Endothelial cell of umbilical vein (primary cell): Measurements from ENCODE around the gene DDX56. TPM values are rescaled to one million over a fixed set of nuclear protein-coding genes. Genes with fewer than 3 reads are reported as not detected.

Experiments used
- BruUV-seq: library from RNA; stranded (reverse); fragments of 400-500 nt; replicated peaks from 2 replicates; lab custom pipeline; 2021; lab: Mats Ljungman, UMichigan
- CTCF ChIA-PET: fragments of 300-600, 350-600 bp; sonication (Branson Sonifier 250); formaldehyde crosslinking; loops from one replicate; lab custom pipeline; 2021; ENCODE audit warnings: antibody characterized with exemption, inconsistent platforms; lab: Charles Lee
- POLR2A ChIA-PET: fragments of 300-600, 350-600 bp; sonication (Branson Sonifier 250); formaldehyde crosslinking; loops from one replicate; lab custom pipeline; 2021; ENCODE audit warnings: antibody characterized with exemption, inconsistent platforms; lab: Charles Lee
- DNase-seq: peaks from one replicate; pipeline ENCODE4 v3.0.0-alpha.2; 2011; ENCODE audit warnings: low read depth, low spot score
- FAIRE-seq: peaks from 2 replicates; lab custom pipeline; 2011; peaks lifted over from hg19 to GRCh38; lab: Jason Lieb, UNC
- H2AFZ ChIP-seq: 2 replicates; pipeline ENCODE4 v1.6.0; 2012; ENCODE audit warnings: low read depth, low read length, control low read depth, inconsistent platforms
- H3K27ac ChIP-seq: 2 replicates; pipeline ENCODE4 v1.5.1; 2011; ENCODE audit warnings: low read depth, mild to moderate bottlenecking, control low read depth, low read length, moderate library complexity; ENCODE audit not compliant: insufficient read depth
- H3K27me3 ChIP-seq, 2 experiments: 2 replicates each; pipeline versions ENCODE4 v1.6.0 to v1.6.1; 2011; ENCODE audit warnings: low read length in 2 of 2, mixed read lengths in 1 of 2; ENCODE audit not compliant: control insufficient read depth in 2 of 2, insufficient read depth in 2 of 2
- H3K36me3 ChIP-seq, 2 experiments: 2 replicates in 1 of 2; 3 replicates in 1 of 2; pipeline ENCODE4 v1.5.1; 2011; ENCODE audit warnings: low read length in 2 of 2, mild to moderate bottlenecking in 1 of 2, moderate library complexity in 1 of 2; ENCODE audit not compliant: control insufficient read depth in 2 of 2, insufficient read depth in 2 of 2; ENCODE audit errors: extremely low read depth in 1 of 2
- H3K4me1 ChIP-seq: 3 replicates; pipeline ENCODE4 v1.5.1; 2011; ENCODE audit warnings: mild to moderate bottlenecking, low read length; ENCODE audit not compliant: control insufficient read depth, insufficient read depth; ENCODE audit errors: extremely low read depth
- H3K4me2 ChIP-seq: 2 replicates; pipeline ENCODE4 v1.6.1; 2011; ENCODE audit warnings: low read length, control low read depth, mixed read lengths; ENCODE audit not compliant: insufficient read depth
- H3K4me3 ChIP-seq, 3 experiments: fragments of 200-600 bp in 1 of 3; sonication (generic), shearing (Covaris generic) in 1 of 3; replicated peaks in 1 of 3; 2 replicates each; pipeline ENCODE4 v1.5.1; 2011 to 2016; ENCODE audit warnings: control low read depth in 3 of 3, low read length in 3 of 3, mild to moderate bottlenecking in 2 of 3, inconsistent platforms in 1 of 3, low read depth in 1 of 3, moderate library complexity in 1 of 3; ENCODE audit not compliant: insufficient read depth in 1 of 3
- H3K79me2 ChIP-seq: 2 replicates; pipeline ENCODE4 v1.6.0; 2012; ENCODE audit warnings: low read length, inconsistent platforms; ENCODE audit not compliant: control insufficient read depth, insufficient read depth
- H3K9ac ChIP-seq: replicated peaks from 2 replicates; pipeline ENCODE3; 2011; ENCODE audit warnings: low read length, control low read depth; ENCODE audit not compliant: insufficient read depth; ENCODE audit errors: extremely low read depth
- H3K9me1 ChIP-seq: replicated peaks from 3 replicates; pipeline ENCODE4 v1.6.0; 2011; ENCODE audit warnings: mild to moderate bottlenecking, low read length; ENCODE audit not compliant: control insufficient read depth, insufficient read depth; ENCODE audit errors: extremely low read depth
- H3K9me3 ChIP-seq: replicated peaks from 2 replicates; pipeline ENCODE4 v1.5.1; 2012; ENCODE audit warnings: low read length, inconsistent platforms; ENCODE audit not compliant: control insufficient read depth, insufficient read depth
- H4K20me1 ChIP-seq: replicated peaks from 2 replicates; pipeline ENCODE3; 2011; ENCODE audit warnings: mild to moderate bottlenecking, low read length; ENCODE audit not compliant: control insufficient read depth, insufficient read depth; ENCODE audit errors: extremely low read depth
- EZH2 ChIP-seq: IDR thresholded peaks from 2 replicates; pipeline ENCODE4 v1.6.1; 2012; ENCODE audit warnings: borderline replicate concordance, low read depth, mild to moderate bottlenecking, moderate library complexity, low read length, inconsistent platforms; ENCODE audit not compliant: severe bottlenecking
- MYC ChIP-seq: IDR thresholded peaks from one replicate; pipeline ENCODE4 v1.6.1; 2011; ENCODE audit warnings: mild to moderate bottlenecking, low read depth, low read length
- POLR2A ChIP-seq: IDR thresholded peaks from 2 replicates; pipeline ENCODE4 v1.6.1; 2012; ENCODE audit warnings: low read depth, mild to moderate bottlenecking, control low read depth, low read length
- POLR2AphosphoS5 ChIP-seq: IDR thresholded peaks from 2 replicates; pipeline ENCODE4 v1.6.1; 2012; ENCODE audit warnings: low read depth, mild to moderate bottlenecking, control low read depth, low read length, moderate library complexity; ENCODE audit not compliant: insufficient read depth
- dilution Hi-C: fragments of 300-500 bp; cut with MboI; formaldehyde crosslinking; loops from one replicate; pipeline ENCODE4 v1.15.0; 2019; ENCODE audit warnings: low sequenced_read_pairs; ENCODE audit not compliant: extremely low pct_ligation_motif_present
- intact Hi-C: fragments of 100-400 bp; cut with micrococcal nuclease; formaldehyde crosslinking; loops from one replicate; pipeline ENCODE4 v1.10.0; 2022
- polyA plus RNA-seq, 4 experiments: library from polyadenylated mRNA; depleted of rRNA in 3 of 4; stranded (reverse) in 3 of 4; unstranded in 1 of 4; fragments of >200 nt; gene quantifications; 2 replicates each; pipeline versions ENCODE4 v1.2.1 to v1.2.3, GENCODE V29; 2011 to 2012; ENCODE audit warnings: missing spikeins in 1 of 4
- total RNA-seq: library from RNA; stranded (reverse); gene quantifications from 2 replicates; pipeline ENCODE4 v1.2.3, GENCODE V29; 2021
- TF ChIP-seq, protein P1 (sequence below), 2 donors: IDR thresholded peaks; 1 replicate in 1 of 2; 2 replicates in 1 of 2; pipeline ENCODE4 v1.5.1; 2011; ENCODE audit warnings: low read length in 2 of 2, mild to moderate bottlenecking in 2 of 2, moderate library complexity in 2 of 2, control low read depth in 1 of 2, inconsistent platforms in 1 of 2, low read depth in 1 of 2; ENCODE audit not compliant: insufficient read depth in 1 of 2; ENCODE audit errors: extremely low read depth in 1 of 2

The DDX56 gene
- total and polyA plus RNA-seq, 2 donors (not counting 3 experiments of a cell fraction or from before 2014, with no cell fraction given) = 94.7 to 96.6 TPM

DNA sequence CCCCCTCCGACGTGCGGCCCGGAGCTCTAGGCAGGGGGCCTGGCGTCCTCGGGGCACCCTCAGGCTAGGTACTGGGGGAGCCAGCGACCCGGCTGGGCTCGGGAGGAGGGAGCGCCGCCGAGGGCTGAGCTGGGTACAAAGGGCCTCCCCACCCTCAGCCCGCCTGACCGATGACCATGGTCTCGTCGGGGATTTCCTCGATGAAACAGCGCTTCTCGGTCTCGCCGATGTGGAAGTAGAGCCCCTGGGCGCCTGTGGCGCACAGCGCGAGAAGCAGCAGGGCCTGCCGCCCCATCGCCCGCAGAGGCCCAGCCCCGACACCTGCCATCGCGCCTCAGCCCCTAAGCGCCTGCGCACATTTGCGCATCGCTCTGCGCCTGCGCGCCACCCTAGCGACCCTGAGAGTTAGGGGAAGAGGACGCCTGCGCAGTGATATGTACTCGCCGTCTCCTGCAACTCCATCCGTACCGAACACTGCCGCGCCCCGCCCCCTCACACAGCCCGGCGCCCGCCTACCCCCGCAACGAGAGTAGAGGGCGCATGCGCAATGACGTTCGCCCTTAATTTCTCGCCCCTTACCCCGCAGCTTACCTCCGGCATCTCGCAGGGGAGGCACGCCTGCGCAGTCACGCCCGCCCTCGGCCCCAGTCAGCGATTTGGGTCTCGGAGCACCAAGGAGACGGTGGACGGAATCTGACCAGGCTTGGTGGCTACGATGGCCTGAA is 8.3 kb upstream of the DDX56 start, which contains the start of gene TMED4:
TMED4 (minus strand) TSS at position 353 of the 725 bp plus-strand sequence; CDS start at position 328, 25 bp downstream.
- H3K79me2 ChIP-seq = peaks cover 17% of the 10 kb centered on the region
- DNase-seq = peak; percentile 99
- intact Hi-C loops = loop anchor here (1.0 to 2.0 kb wide), 5 partner anchors 24 to 529 kb away; partner anchors contain the start of genes H2AZ2, OGDH, PPIA and TBRG4
- H4K20me1 ChIP-seq = no peaks in the 10 kb centered on the region
- peak within 1 kb of the TSS; percentile 73 for H3K27ac ChIP-seq
- H3K4me2 ChIP-seq = peak within 1 kb of the TSS; percentile 72
- peaks cover 7 to 8% of the 10 kb centered on the region in 2 experiments for H3K36me3 ChIP-seq
- peak within 1 kb of the TSS; percentile 66 for H3K9ac ChIP-seq
- BruUV-seq = no TSS peak
- dilution Hi-C loops = no loop called here
- ChIA-PET CTCF (interaction anchor here (0.7 to 2.6 kb wide), 7 partner anchors 9 to 391 kb away, joined by 3 to 20 read pairs (median 4); partner anchors contain the start of genes DDX56 and H2AZ2), POLR2A (interaction anchor here (0.6 to 1.4 kb wide), 5 partner anchors 8 to 414 kb away, joined by 3 to 6 read pairs (median 6); partner anchors contain the start of genes DDX56 and H2AZ2)
- no peaks in the 10 kb centered on the region for H3K9me1 ChIP-seq
- peak; percentile 99 for FAIRE-seq
- peak within 1 kb of the TSS; percentile 27 for H2AFZ ChIP-seq
- H3K9me3 ChIP-seq = no peaks in the 10 kb centered on the region
- H3K4me1 ChIP-seq = peaks cover 8% of the 10 kb centered on the region
- TF ChIP-seq EZH2 (no peak), MYC (no peak), POLR2A (peak; percentile 98), POLR2AphosphoS5 (peak; percentile 87)
- TF ChIP-seq, protein P1, sequence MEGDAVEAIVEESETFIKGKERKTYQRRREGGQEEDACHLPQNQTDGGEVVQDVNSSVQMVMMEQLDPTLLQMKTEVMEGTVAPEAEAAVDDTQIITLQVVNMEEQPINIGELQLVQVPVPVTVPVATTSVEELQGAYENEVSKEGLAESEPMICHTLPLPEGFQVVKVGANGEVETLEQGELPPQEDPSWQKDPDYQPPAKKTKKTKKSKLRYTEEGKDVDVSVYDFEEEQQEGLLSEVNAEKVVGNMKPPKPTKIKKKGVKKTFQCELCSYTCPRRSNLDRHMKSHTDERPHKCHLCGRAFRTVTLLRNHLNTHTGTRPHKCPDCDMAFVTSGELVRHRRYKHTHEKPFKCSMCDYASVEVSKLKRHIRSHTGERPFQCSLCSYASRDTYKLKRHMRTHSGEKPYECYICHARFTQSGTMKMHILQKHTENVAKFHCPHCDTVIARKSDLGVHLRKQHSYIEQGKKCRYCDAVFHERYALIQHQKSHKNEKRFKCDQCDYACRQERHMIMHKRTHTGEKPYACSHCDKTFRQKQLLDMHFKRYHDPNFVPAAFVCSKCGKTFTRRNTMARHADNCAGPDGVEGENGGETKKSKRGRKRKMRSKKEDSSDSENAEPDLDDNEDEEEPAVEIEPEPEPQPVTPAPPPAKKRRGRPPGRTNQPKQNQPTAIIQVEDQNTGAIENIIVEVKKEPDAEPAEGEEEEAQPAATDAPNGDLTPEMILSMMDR (IDR thresholded peaks at IDR 0.05; ENCODE audit: extremely low read depth in 1 of 2, insufficient read depth in 1 of 2, low read depth in 1 of 2, low read length in 2 of 2) = no peak
- H3K27me3 ChIP-seq = no peaks in the 10 kb centered on the region
- H3K4me3 ChIP-seq = peak within 1 kb of the TSS; percentile 34 to 78 (median 67)
